Endothelial cell of umbilical vein (primary cell): Measurements from ENCODE around the gene NEK7. TPM values are rescaled to one million over a fixed set of nuclear protein-coding genes. Genes with fewer than 3 reads are reported as not detected.

Source experiments
- BruUV-seq: library from RNA; stranded (reverse); fragments of 400-500 nt; replicated peaks from 2 replicates; lab custom pipeline; 2021; lab: Mats Ljungman, UMichigan
- CTCF ChIA-PET: fragments of 300-600, 350-600 bp; sonication (Branson Sonifier 250); formaldehyde crosslinking; loops from one replicate; lab custom pipeline; 2021; ENCODE audit warnings: antibody characterized with exemption, inconsistent platforms; lab: Charles Lee
- POLR2A ChIA-PET: fragments of 300-600, 350-600 bp; sonication (Branson Sonifier 250); formaldehyde crosslinking; loops from one replicate; lab custom pipeline; 2021; ENCODE audit warnings: antibody characterized with exemption, inconsistent platforms; lab: Charles Lee
- DNase-seq: peaks from one replicate; pipeline ENCODE4 v3.0.0-alpha.2; 2011; ENCODE audit warnings: low read depth, low spot score
- FAIRE-seq: peaks from 2 replicates; lab custom pipeline; 2011; peaks lifted over from hg19 to GRCh38; lab: Jason Lieb, UNC
- H2AFZ ChIP-seq: 2 replicates; pipeline ENCODE4 v1.6.0; 2012; ENCODE audit warnings: low read depth, low read length, control low read depth, inconsistent platforms
- H3K27ac ChIP-seq: 2 replicates; pipeline ENCODE4 v1.5.1; 2011; ENCODE audit warnings: low read depth, mild to moderate bottlenecking, control low read depth, low read length, moderate library complexity; ENCODE audit not compliant: insufficient read depth
- H3K27me3 ChIP-seq, 2 experiments: 2 replicates each; pipeline versions ENCODE4 v1.6.0 to v1.6.1; 2011; ENCODE audit warnings: low read length in 2 of 2, mixed read lengths in 1 of 2; ENCODE audit not compliant: control insufficient read depth in 2 of 2, insufficient read depth in 2 of 2
- H3K36me3 ChIP-seq, 2 experiments: 2 replicates in 1 of 2; 3 replicates in 1 of 2; pipeline ENCODE4 v1.5.1; 2011; ENCODE audit warnings: low read length in 2 of 2, mild to moderate bottlenecking in 1 of 2, moderate library complexity in 1 of 2; ENCODE audit not compliant: control insufficient read depth in 2 of 2, insufficient read depth in 2 of 2; ENCODE audit errors: extremely low read depth in 1 of 2
- H3K4me1 ChIP-seq: 3 replicates; pipeline ENCODE4 v1.5.1; 2011; ENCODE audit warnings: mild to moderate bottlenecking, low read length; ENCODE audit not compliant: control insufficient read depth, insufficient read depth; ENCODE audit errors: extremely low read depth
- H3K4me2 ChIP-seq: 2 replicates; pipeline ENCODE4 v1.6.1; 2011; ENCODE audit warnings: low read length, control low read depth, mixed read lengths; ENCODE audit not compliant: insufficient read depth
- H3K4me3 ChIP-seq, 3 experiments: fragments of 200-600 bp in 1 of 3; sonication (generic), shearing (Covaris generic) in 1 of 3; replicated peaks in 1 of 3; 2 replicates each; pipeline ENCODE4 v1.5.1; 2011 to 2016; ENCODE audit warnings: control low read depth in 3 of 3, low read length in 3 of 3, mild to moderate bottlenecking in 2 of 3, inconsistent platforms in 1 of 3, low read depth in 1 of 3, moderate library complexity in 1 of 3; ENCODE audit not compliant: insufficient read depth in 1 of 3
- H3K79me2 ChIP-seq: 2 replicates; pipeline ENCODE4 v1.6.0; 2012; ENCODE audit warnings: low read length, inconsistent platforms; ENCODE audit not compliant: control insufficient read depth, insufficient read depth
- H3K9ac ChIP-seq: replicated peaks from 2 replicates; pipeline ENCODE3; 2011; ENCODE audit warnings: low read length, control low read depth; ENCODE audit not compliant: insufficient read depth; ENCODE audit errors: extremely low read depth
- H3K9me1 ChIP-seq: replicated peaks from 3 replicates; pipeline ENCODE4 v1.6.0; 2011; ENCODE audit warnings: mild to moderate bottlenecking, low read length; ENCODE audit not compliant: control insufficient read depth, insufficient read depth; ENCODE audit errors: extremely low read depth
- H3K9me3 ChIP-seq: replicated peaks from 2 replicates; pipeline ENCODE4 v1.5.1; 2012; ENCODE audit warnings: low read length, inconsistent platforms; ENCODE audit not compliant: control insufficient read depth, insufficient read depth
- H4K20me1 ChIP-seq: replicated peaks from 2 replicates; pipeline ENCODE3; 2011; ENCODE audit warnings: mild to moderate bottlenecking, low read length; ENCODE audit not compliant: control insufficient read depth, insufficient read depth; ENCODE audit errors: extremely low read depth
- CTCF ChIP-seq, 2 donors: IDR thresholded peaks; 1 replicate in 1 of 2; 2 replicates in 1 of 2; pipeline ENCODE4 v1.5.1; 2011; ENCODE audit warnings: low read length in 2 of 2, mild to moderate bottlenecking in 2 of 2, moderate library complexity in 2 of 2, control low read depth in 1 of 2, inconsistent platforms in 1 of 2, low read depth in 1 of 2; ENCODE audit not compliant: insufficient read depth in 1 of 2; ENCODE audit errors: extremely low read depth in 1 of 2
- EZH2 ChIP-seq: IDR thresholded peaks from 2 replicates; pipeline ENCODE4 v1.6.1; 2012; ENCODE audit warnings: borderline replicate concordance, low read depth, mild to moderate bottlenecking, moderate library complexity, low read length, inconsistent platforms; ENCODE audit not compliant: severe bottlenecking
- FOS ChIP-seq: IDR thresholded peaks from 2 replicates; pipeline ENCODE4 v1.6.1; 2011; ENCODE audit warnings: mild to moderate bottlenecking, low read length, moderate library complexity, borderline replicate concordance; ENCODE audit not compliant: insufficient read depth
- GATA2 ChIP-seq: IDR thresholded peaks from 2 replicates; pipeline ENCODE4 v1.7.0; 2011; ENCODE audit warnings: low read depth, mild to moderate bottlenecking, moderate library complexity, mixed read lengths, low read length; ENCODE audit not compliant: insufficient read length, insufficient read depth
- JUN ChIP-seq: IDR thresholded peaks from 2 replicates; pipeline ENCODE4 v1.6.1; 2011; ENCODE audit warnings: borderline replicate concordance, low read depth; ENCODE audit not compliant: insufficient read length, insufficient read depth
- MAX ChIP-seq: IDR thresholded peaks from 2 replicates; pipeline ENCODE4 v1.6.1; 2011; ENCODE audit not compliant: insufficient read depth, insufficient read length
- MYC ChIP-seq: IDR thresholded peaks from one replicate; pipeline ENCODE4 v1.6.1; 2011; ENCODE audit warnings: mild to moderate bottlenecking, low read depth, low read length
- POLR2A ChIP-seq: IDR thresholded peaks from 2 replicates; pipeline ENCODE4 v1.6.1; 2012; ENCODE audit warnings: low read depth, mild to moderate bottlenecking, control low read depth, low read length
- POLR2AphosphoS5 ChIP-seq: IDR thresholded peaks from 2 replicates; pipeline ENCODE4 v1.6.1; 2012; ENCODE audit warnings: low read depth, mild to moderate bottlenecking, control low read depth, low read length, moderate library complexity; ENCODE audit not compliant: insufficient read depth
- dilution Hi-C: fragments of 300-500 bp; cut with MboI; formaldehyde crosslinking; loops from one replicate; pipeline ENCODE4 v1.15.0; 2019; ENCODE audit warnings: low sequenced_read_pairs; ENCODE audit not compliant: extremely low pct_ligation_motif_present
- intact Hi-C: fragments of 100-400 bp; cut with micrococcal nuclease; formaldehyde crosslinking; loops from one replicate; pipeline ENCODE4 v1.10.0; 2022
- polyA plus RNA-seq, 4 experiments: library from polyadenylated mRNA; depleted of rRNA in 3 of 4; stranded (reverse) in 3 of 4; unstranded in 1 of 4; fragments of >200 nt; gene quantifications; 2 replicates each; pipeline versions ENCODE4 v1.2.1 to v1.2.3, GENCODE V29; 2011 to 2012; ENCODE audit warnings: missing spikeins in 1 of 4
- total RNA-seq: library from RNA; stranded (reverse); gene quantifications from 2 replicates; pipeline ENCODE4 v1.2.3, GENCODE V29; 2021

Gene NEK7
- total and polyA plus RNA-seq, 2 donors (not counting 3 experiments of a cell fraction or from before 2014, with no cell fraction given): 22.6 to 45.7 TPM

GRCh38 chr1:198232378-198232777 lies 75.6 kb downstream of the NEK7 start:
- Histone ChIP-seq H3K4me1 (peaks cover 15% of the 10 kb centered on the region), H3K79me2 (peaks cover 31% of the 10 kb centered on the region), H3K4me2 (no peak overlapping the region), H3K9me1 (no peaks in the 10 kb centered on the region), H3K36me3 (no peaks in the 10 kb centered on the region), H4K20me1 (peaks cover 26% of the 10 kb centered on the region), H3K9ac (no peak overlapping the region), H3K9me3 (no peaks in the 10 kb centered on the region), H3K4me3 (no peak overlapping the region), H3K27ac (no peak overlapping the region), H3K27me3 (no peaks in the 10 kb centered on the region), H2AFZ (no peak overlapping the region)
- POLR2A ChIA-PET: no interaction called here
- FAIRE-seq (no peak), DNase-seq (no peak)
- intact Hi-C loops: loop anchor here (1.0 kb wide), 1 partner anchor 12 kb away; no protein-coding TSS in a partner anchor
- dilution Hi-C loops: no loop called here
- TF ChIP-seq FOS (no peak), JUN (no peak), CTCF (IDR thresholded peaks at IDR 0.05; ENCODE audit: extremely low read depth in 1 of 2, insufficient read depth in 1 of 2, low read depth in 1 of 2, low read length in 2 of 2) (no peak), POLR2A (no peak), GATA2 (no peak), POLR2AphosphoS5 (no peak), MYC (no peak), EZH2 (no peak), MAX (no peak)
- BruUV-seq: no TSS peak
- CTCF ChIA-PET: interaction anchor here (1.2 to 1.4 kb wide), 4 partner anchors 9 to 93 kb away, joined by 3 read pairs; no protein-coding TSS in a partner anchor
